Hepatocyte (in vitro differentiated cells): ENCODE measurements around the gene PPP2R3A. TPM values are rescaled to one million over a fixed set of nuclear protein-coding genes. Genes with fewer than 3 reads are reported as not detected.

Experiments used
- DNase-seq: peaks from one replicate; pipeline ENCODE4 v3.0.0-alpha.2; 2016; ENCODE audit warnings: low spot score
- H2AFZ ChIP-seq: fragments of 200-600 bp; sonication (generic); 2 replicates; pipeline ENCODE4 v1.6.0; 2016; ENCODE audit warnings: antibody characterized with exemption, mild to moderate bottlenecking
- H3K27ac ChIP-seq: fragments of 200-600 bp; sonication (generic); 2 replicates; pipeline ENCODE4 v1.5.1; 2016; ENCODE audit warnings: mild to moderate bottlenecking
- H3K27me3 ChIP-seq: fragments of 200-600 bp; sonication (generic); 2 replicates; pipeline ENCODE4 v1.6.1; 2016
- H3K36me3 ChIP-seq: fragments of 200-600 bp; sonication (generic); replicated peaks from 2 replicates; pipeline ENCODE4 v1.5.1; 2016; ENCODE audit warnings: low read depth; ENCODE audit not compliant: insufficient read depth
- H3K4me1 ChIP-seq: fragments of 200-600 bp; sonication (generic); 2 replicates; pipeline ENCODE4 v1.5.1; 2016; ENCODE audit warnings: mild to moderate bottlenecking, moderate library complexity; ENCODE audit not compliant: insufficient read depth
- H3K4me2 ChIP-seq: fragments of 200-600 bp; sonication (generic); 2 replicates; pipeline ENCODE4 v1.6.0; 2016
- H3K4me3 ChIP-seq: fragments of 200-600 bp; sonication (generic); 2 replicates; pipeline ENCODE4 v1.5.1; 2016; ENCODE audit warnings: mild to moderate bottlenecking
- H3K79me2 ChIP-seq: fragments of 200-600 bp; sonication (generic); 2 replicates; pipeline ENCODE4 v1.6.0; 2017; ENCODE audit warnings: mild to moderate bottlenecking
- H3K9me2 ChIP-seq: fragments of 200-600 bp; sonication (generic); replicated peaks from 2 replicates; pipeline ENCODE4 v1.6.0; 2017; ENCODE audit warnings: mild to moderate bottlenecking; ENCODE audit not compliant: insufficient read depth
- H3K9me3 ChIP-seq: fragments of 200-600 bp; sonication (generic); 2 replicates; pipeline ENCODE4 v1.5.1; 2016; ENCODE audit warnings: low read depth, mild to moderate bottlenecking
- H4K20me1 ChIP-seq: fragments of 200-600 bp; sonication (generic); 2 replicates; pipeline ENCODE4 v1.6.0; 2016; ENCODE audit warnings: mild to moderate bottlenecking; ENCODE audit not compliant: insufficient read depth, poor library complexity, severe bottlenecking
- CTCF ChIP-seq: fragments of 200-600 bp; sonication (generic); IDR thresholded peaks from 2 replicates; pipeline ENCODE4 v1.5.1; 2016; ENCODE audit warnings: antibody characterized with exemption, mild to moderate bottlenecking; ENCODE audit not compliant: poor library complexity
- EZH2 ChIP-seq: fragments of 200-600 bp; sonication (generic); IDR thresholded peaks from 2 replicates; pipeline ENCODE4 v1.6.1; 2016; ENCODE audit warnings: antibody characterized with exemption, mild to moderate bottlenecking, borderline replicate concordance
- EZH2phosphoT487 ChIP-seq: fragments of 200-600 bp; sonication (generic); IDR thresholded peaks from one replicate; pipeline ENCODE4 v1.6.1; 2018; ENCODE audit warnings: antibody characterized with exemption, mild to moderate bottlenecking, low read depth, moderate library complexity; ENCODE audit not compliant: unreplicated experiment, severe bottlenecking
- WGBS: methylation state at CpG from one replicate; pipeline ENCODE4 v1.1.6; 2016; ENCODE audit warnings: low lambda C conversion rate; ENCODE audit errors: missing lambda C conversion rate; 5-methylcytosine and 5-hydroxymethylcytosine counted together
- polyA plus RNA-seq: library from polyadenylated mRNA; unstranded; fragments of >200 nt; fragmentation: Nextera tagmentation; extraction: Ambion mirVana; gene quantifications from 2 replicates; pipeline ENCODE4 v1.2.1, GENCODE V29; 2016
- total RNA-seq: library from RNA; depleted of rRNA; stranded (reverse); fragments of >200 nt; gene quantifications from 2 replicates; pipeline ENCODE4 v1.2.3, GENCODE V29; 2014

Gene PPP2R3A
- total and polyA plus RNA-seq, 2 experiments from 2014 or later: 6.7 to 20.2 TPM

GRCh38 chr3:135987661-135988060 is 22.1 kb downstream of the PPP2R3A start:
- H3K36me3 ChIP-seq: no peaks in the 10 kb centered on the region
- WGBS: 100% methylated on average over 2 of the region's 2 CpGs
- no peak overlapping the region for H3K4me3 ChIP-seq
- H3K27ac ChIP-seq: no peak overlapping the region
- peaks cover 3% of the 10 kb centered on the region for H3K4me1 ChIP-seq
- no peaks in the 10 kb centered on the region for H3K27me3 ChIP-seq
- peaks cover 7% of the 10 kb centered on the region for H4K20me1 ChIP-seq
- no peaks in the 10 kb centered on the region for H3K9me2 ChIP-seq
- no peak for DNase-seq
- H3K4me2 ChIP-seq: no peak overlapping the region
- no peaks in the 10 kb centered on the region for H3K9me3 ChIP-seq
- TF ChIP-seq EZH2 (no peak), CTCF (no peak), EZH2phosphoT487 (no peak)
- H3K79me2 ChIP-seq: peaks cover 84% of the 10 kb centered on the region
- no peak overlapping the region for H2AFZ ChIP-seq

DNA sequence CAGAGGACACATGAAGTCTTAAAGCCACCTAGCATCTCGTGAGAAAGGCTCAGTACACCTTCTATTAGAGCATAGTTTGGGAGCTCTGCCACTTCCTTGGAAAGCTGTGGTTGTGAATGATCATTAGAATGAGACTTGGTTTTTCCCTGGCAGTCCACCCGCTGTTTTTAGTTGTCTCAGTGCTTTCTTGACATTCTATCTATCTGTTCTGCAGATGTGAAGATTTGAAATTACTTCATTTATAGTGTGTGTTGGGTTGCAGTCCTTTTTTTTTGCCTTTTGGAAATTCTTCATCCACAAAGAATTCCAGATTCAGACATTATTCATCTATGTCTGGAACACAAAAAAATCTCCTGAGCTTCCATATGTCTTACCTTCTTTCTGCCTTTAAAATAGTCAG is 23.7 kb downstream of the PPP2R3A start:
- H3K4me1 ChIP-seq: peaks cover under 1% of the 10 kb centered on the region
- 83% methylated on average over 2 of the region's 2 CpGs for WGBS
- H3K27ac ChIP-seq: no peak overlapping the region
- no peaks in the 10 kb centered on the region for H3K9me2 ChIP-seq
- no peaks in the 10 kb centered on the region for H3K27me3 ChIP-seq
- TF ChIP-seq EZH2: no peak
- no peak for TF ChIP-seq EZH2phosphoT487
- no peak for TF ChIP-seq CTCF
- H3K9me3 ChIP-seq: no peaks in the 10 kb centered on the region
- H4K20me1 ChIP-seq: peaks cover 7% of the 10 kb centered on the region
- DNase-seq: no peak
- H3K36me3 ChIP-seq: no peaks in the 10 kb centered on the region
- no peak overlapping the region for H3K4me2 ChIP-seq
- no peak overlapping the region for H2AFZ ChIP-seq
- peaks cover 76% of the 10 kb centered on the region for H3K79me2 ChIP-seq
- H3K4me3 ChIP-seq: no peak overlapping the region

GRCh38 chr3:135990903-135991302 is 25.4 kb downstream of the PPP2R3A start:
- no peak overlapping the region for H3K4me2 ChIP-seq

More at GRCh38 chr3:135990903-135991302, 25.4 kb downstream of the PPP2R3A start:
- H3K79me2 ChIP-seq: peaks cover 65% of the 10 kb centered on the region
- no peak overlapping the region for H3K4me3 ChIP-seq
- peaks cover 9% of the 10 kb centered on the region for H3K4me1 ChIP-seq
- H3K27me3 ChIP-seq: no peaks in the 10 kb centered on the region
- no peak overlapping the region for H3K27ac ChIP-seq
- 88% methylated on average over 4 of the region's 4 CpGs for WGBS
- H3K9me3 ChIP-seq: no peaks in the 10 kb centered on the region
- no peak for DNase-seq
- H3K9me2 ChIP-seq: no peaks in the 10 kb centered on the region
- no peak overlapping the region for H2AFZ ChIP-seq
- H4K20me1 ChIP-seq: peaks cover under 1% of the 10 kb centered on the region
- TF ChIP-seq EZH2phosphoT487 (no peak), CTCF (no peak), EZH2 (no peak)
- H3K36me3 ChIP-seq: no peaks in the 10 kb centered on the region
